HepG2 (cell line): ENCODE data around the gene ERRFI1. TPM values are rescaled to one million over a fixed set of nuclear protein-coding genes. Genes with fewer than 3 reads are reported as not detected.

Source experiments
- AGO2 ChIP-seq: fragments of 200-400 bp; formaldehyde crosslinking; optimal IDR thresholded peaks from 2 replicates; pipeline ENCODE3; 2017; ENCODE audit warnings: mild to moderate bottlenecking, low read depth, low read length, moderate library complexity
- ARHGAP35 ChIP-seq: sonication (generic); formaldehyde crosslinking; IDR thresholded peaks from 2 replicates; pipeline ENCODE4 v1.9.0; 2022; ENCODE audit warnings: mild to moderate bottlenecking, inconsistent platforms, moderate library complexity, missing genetic modification reagents, borderline replicate concordance
- ATF7-NPFF ChIP-seq: sonication (generic); formaldehyde crosslinking; IDR thresholded peaks from 2 replicates; pipeline ENCODE4 v1.8.1; 2023; ENCODE audit warnings: mild to moderate bottlenecking, low read depth, missing genetic modification reagents, moderate library complexity
- IKZF4 ChIP-seq: sonication (generic); formaldehyde crosslinking; IDR thresholded peaks from 2 replicates; pipeline ENCODE4 v1.5.1; 2020; ENCODE audit warnings: borderline replicate concordance, mild to moderate bottlenecking, low read depth, missing genetic modification reagents; ENCODE audit errors: not compliant biosample characterization
- IRF2 ChIP-seq: IDR thresholded peaks from 2 replicates; pipeline ENCODE4 v1.6.1; 2018; ENCODE audit warnings: missing genetic modification reagents, missing compliant biosample characterization
- KDM5A ChIP-seq: fragments of 200-600 bp; sonication (generic); IDR thresholded peaks from 2 replicates; pipeline ENCODE4 v1.7.0; 2018; ENCODE audit warnings: antibody characterized with exemption, mild to moderate bottlenecking, low read length, borderline replicate concordance
- KLF16 ChIP-seq, 2 experiments: sonication (generic) in 1 of 2; formaldehyde crosslinking in 1 of 2; IDR thresholded peaks; 2 replicates each; pipeline versions ENCODE4 v1.6.1 to v1.8.0; 2016 to 2023; ENCODE audit warnings: missing genetic modification reagents in 2 of 2, missing compliant biosample characterization in 1 of 2
- NCOA1 ChIP-seq: sonication (generic); formaldehyde crosslinking; IDR thresholded peaks from 2 replicates; pipeline ENCODE4 v1.9.0; 2021; ENCODE audit warnings: missing genetic modification reagents
- NPAS2 ChIP-seq: sonication (generic); formaldehyde crosslinking; IDR thresholded peaks from 2 replicates; pipeline ENCODE4 v1.8.0; 2022; ENCODE audit warnings: mild to moderate bottlenecking, missing genetic modification reagents, borderline replicate concordance
- POLR2AphosphoS2 ChIP-seq: IDR thresholded peaks from 2 replicates; pipeline ENCODE4 v1.6.1; 2011; ENCODE audit warnings: low read depth, low read length, improper control_type of control experiment
- RBM22 ChIP-seq: fragments of 200-400 bp; formaldehyde crosslinking; optimal IDR thresholded peaks from 2 replicates; pipeline ENCODE3; 2017; ENCODE audit warnings: mild to moderate bottlenecking, low read length, moderate library complexity
- TP53 ChIP-seq: sonication (generic); formaldehyde crosslinking; conservative IDR thresholded peaks from 2 replicates; pipeline ENCODE4 v1.4.0; 2020; ENCODE audit warnings: missing genetic modification reagents
- YY1 ChIP-seq: IDR thresholded peaks from 2 replicates; pipeline ENCODE4 v1.6.1; 2011; ENCODE audit warnings: low read length, low read depth, moderate library complexity, mild to moderate bottlenecking; ENCODE audit not compliant: insufficient read depth, insufficient replicate concordance
- ZNF142 ChIP-seq: sonication (generic); formaldehyde crosslinking; IDR thresholded peaks from 2 replicates; pipeline ENCODE4 v1.4.0; 2020; ENCODE audit warnings: missing genetic modification reagents
- ZNF337 ChIP-seq: sonication (generic); formaldehyde crosslinking; IDR thresholded peaks from 2 replicates; pipeline ENCODE4 v1.5.1; 2020; ENCODE audit warnings: missing genetic modification reagents, low read depth, mild to moderate bottlenecking, borderline replicate concordance
- ZNF354B ChIP-seq: sonication (generic); formaldehyde crosslinking; IDR thresholded peaks from 2 replicates; pipeline ENCODE4 v1.8.0; 2022; ENCODE audit warnings: mild to moderate bottlenecking, missing genetic modification reagents
- ZNF512 ChIP-seq: sonication (generic); formaldehyde crosslinking; IDR thresholded peaks from 2 replicates; pipeline ENCODE4 v1.4.0; 2020; ENCODE audit warnings: mild to moderate bottlenecking, missing genetic modification reagents
- ZNF562 ChIP-seq: sonication (generic); formaldehyde crosslinking; IDR thresholded peaks from 2 replicates; pipeline ENCODE4 v1.8.0; 2022; ENCODE audit warnings: missing genetic modification reagents, borderline replicate concordance
- ZNF619 ChIP-seq: sonication (generic); formaldehyde crosslinking; IDR thresholded peaks from 2 replicates; pipeline ENCODE4 v1.4.0; 2020; ENCODE audit warnings: mild to moderate bottlenecking, missing genetic modification reagents
- ZUFSP ChIP-seq: sonication (generic); formaldehyde crosslinking; IDR thresholded peaks from 2 replicates; pipeline ENCODE4 v1.9.0; 2021; ENCODE audit warnings: missing genetic modification reagents, mild to moderate bottlenecking, borderline replicate concordance
- polyA plus RNA-seq, 8 experiments: library from polyadenylated mRNA; depleted of rRNA in 3 of 8; stranded (reverse) in 7 of 8; unstranded in 1 of 8; fragments of >200 nt; fragmentation: Illumina TruSeq in 4 of 8; extraction: Trizol in 4 of 8; gene quantifications; 2 replicates each; pipeline versions ENCODE4 v1.2.1 to v1.2.3, GENCODE V29; 2011 to 2016; ENCODE audit warnings: low read depth in 4 of 8, missing spikeins in 1 of 8, mixed read lengths in 1 of 8; ENCODE audit not compliant: insufficient read depth in 1 of 8
- total RNA-seq, 5 experiments: library from RNA; depleted of rRNA; stranded (reverse); fragments of >200 nt; fragmentation: Illumina TruSeq; extraction: Trizol; gene quantifications; 2 replicates each; pipeline ENCODE4 v1.2.3, GENCODE V29; 2016; ENCODE audit warnings: low read depth in 1 of 5

Gene ERRFI1
- total and polyA plus RNA-seq, 2 of the 13 experiments (the other 11 are each of a cell fraction or from before 2014, with no cell fraction given) = 84.4 to 753 TPM

- no peak for TF ChIP-seq ZNF512 (CRISPR knock-in tag)
- TF ChIP-seq ARHGAP35 (CRISPR knock-in tag) = no peak
- TF ChIP-seq KLF16 (CRISPR knock-in tag; IDR thresholded peaks at IDR 0.05) = peak in 1 of 2 experiments; percentile 75; a peak in 2 of 4 replicates
- no peak for TF ChIP-seq ZUFSP
- 0 out of 2 replicates have a peak, but pooled peaks have one; percentile 56 for TF ChIP-seq POLR2AphosphoS2
- 0 out of 2 replicates have a peak, but pooled peaks have one; percentile 28 for TF ChIP-seq TP53 (CRISPR knock-in tag)
- TF ChIP-seq ZNF619 (CRISPR knock-in tag) = no peak
- no peak; the same call in 1 of the 2 replicates for TF ChIP-seq IRF2
- TF ChIP-seq ATF7-NPFF (CRISPR knock-in tag) = no peak
- TF ChIP-seq ZNF142 = no peak; the same call in none of the 2 replicates
- TF ChIP-seq YY1 = no peak
- TF ChIP-seq ZNF354B (CRISPR knock-in tag) = no peak
- no peak for TF ChIP-seq ZNF337 (CRISPR knock-in tag)
- TF ChIP-seq RBM22 = peak; percentile 98
- TF ChIP-seq ZNF562 (CRISPR knock-in tag) = no peak
- no peak for TF ChIP-seq IKZF4 (CRISPR knock-in tag)
- TF ChIP-seq AGO2 = peak; percentile 83
- TF ChIP-seq KDM5A = no peak
- TF ChIP-seq NCOA1 (CRISPR knock-in tag) = no peak
- TF ChIP-seq NPAS2 (CRISPR knock-in tag) = no peak
Measured at GRCh38 chr1:8026976-8027747, 1.1 kb upstream of the ERRFI1 start (continued).
